ENCODE data around the gene COL13A1. TPM values are rescaled to one million over a fixed set of nuclear protein-coding genes. Genes with fewer than 3 reads are reported as not detected.

The COL13A1 gene
- total RNA-seq, 1 donor from 2014 or later: 18.3 TPM

- no peak for DNase-seq (ENCODE audit: low spot score)
These were observed 104.7 kb downstream of the COL13A1 start for GRCh38 chr10:69906425-69906824.

- no peak for DNase-seq (ENCODE audit: low spot score)
These were observed 105.8 kb downstream of the COL13A1 start for GRCh38 chr10:69907517-69907916.

- DNase-seq (ENCODE audit: low spot score): no peak
These were observed 106.4 kb downstream of the COL13A1 start for GRCh38 chr10:69908124-69908523.

GRCh38 chr10:69910561-69910960 is 108.9 kb downstream of the COL13A1 start:
- DNase-seq (ENCODE audit: low spot score): peak; percentile 23

GRCh38 chr10:69911613-69912528 is 110.2 kb downstream of the COL13A1 start:
- peak; percentile 62 for DNase-seq (ENCODE audit: low spot score)

- peak; percentile 57 for DNase-seq (ENCODE audit: low spot score)
These were observed 110.9 kb downstream of the COL13A1 start for GRCh38 chr10:69912589-69912988.

GRCh38 chr10:69913606-69914382 is 112.1 kb downstream of the COL13A1 start:
- DNase-seq (ENCODE audit: low spot score): no peak

GRCh38 chr10:69914398-69915214 is 112.9 kb downstream of the COL13A1 start:
- DNase-seq (ENCODE audit: low spot score): peak; percentile 78

- DNase-seq (ENCODE audit: low spot score): no peak
These were observed 113.5 kb downstream of the COL13A1 start for GRCh38 chr10:69915215-69915560.

GRCh38 chr10:69916118-69916517 is 114.4 kb downstream of the COL13A1 start:
- DNase-seq (ENCODE audit: low spot score): no peak

- DNase-seq (ENCODE audit: low spot score): no peak
These were observed 116.3 kb downstream of the COL13A1 start for GRCh38 chr10:69918036-69918435.

GRCh38 chr10:69919250-69919649 is 117.5 kb downstream of the COL13A1 start:
- DNase-seq (ENCODE audit: low spot score): no peak

GRCh38 chr10:69925111-69925510 is 123.4 kb downstream of the COL13A1 start:
- DNase-seq (ENCODE audit: low spot score): no peak

GRCh38 chr10:69928339-69928738 is 126.6 kb downstream of the COL13A1 start:
- no peak for DNase-seq (ENCODE audit: low spot score)

- no peak for DNase-seq (ENCODE audit: low spot score)
These were observed 127.9 kb downstream of the COL13A1 start for GRCh38 chr10:69929575-69929974.

GRCh38 chr10:69934768-69935167 is 133.1 kb downstream of the COL13A1 start:
- no peak for DNase-seq (ENCODE audit: low spot score)

GRCh38 chr10:69936091-69936490 is 134.4 kb downstream of the COL13A1 start:
- DNase-seq (ENCODE audit: low spot score): no peak

- no peak for DNase-seq (ENCODE audit: low spot score)
These were observed 136.9 kb downstream of the COL13A1 start for GRCh38 chr10:69938541-69938991.

- DNase-seq (ENCODE audit: low spot score): no peak
These were observed 137.4 kb downstream of the COL13A1 start for GRCh38 chr10:69939061-69939460.

GRCh38 chr10:69939481-69939880 is 137.8 kb downstream of the COL13A1 start:
- DNase-seq (ENCODE audit: low spot score): no peak

- no peak for DNase-seq (ENCODE audit: low spot score)
These were observed 140.0 kb downstream of the COL13A1 start for GRCh38 chr10:69941730-69942129.
